Sigmoid colon (tissue), 4 donors: Measurements from ENCODE around the gene HOXC13.

Experiments
- CTCF ChIP-seq, 4 experiments: fragments of 450-650 bp in 3 of 4; fragments of 200-600 bp in 1 of 4; IDR thresholded peaks; one replicate each; pipeline ENCODE4 v1.5.1; 2016 to 2019; ENCODE audit warnings: antibody characterized with exemption in 4 of 4, mild to moderate bottlenecking in 3 of 4, moderate library complexity in 2 of 4
- EP300 ChIP-seq, 4 donors: sonication (generic); formaldehyde crosslinking; IDR thresholded peaks; one replicate each; pipeline ENCODE4 v1.6.1; 2017; ENCODE audit warnings: antibody characterized with exemption in 4 of 4
- POLR2A ChIP-seq, 2 donors: fragments of 450-650 bp; IDR thresholded peaks; one replicate each; pipeline ENCODE4 v1.6.1; 2016; ENCODE audit warnings: antibody characterized with exemption in 2 of 2, mild to moderate bottlenecking in 2 of 2, moderate library complexity in 2 of 2

GRCh38 chr12:53930591-53931255 is 7.9 kb upstream of the HOXC13 start:
- TF ChIP-seq CTCF (IDR thresholded peaks at IDR 0.05), result no peak
- TF ChIP-seq POLR2A (IDR thresholded peaks at IDR 0.05), result no peak
- no peak for TF ChIP-seq EP300 (IDR thresholded peaks at IDR 0.05)
